ENCODE measurements around the gene GPT2.

DNA sequence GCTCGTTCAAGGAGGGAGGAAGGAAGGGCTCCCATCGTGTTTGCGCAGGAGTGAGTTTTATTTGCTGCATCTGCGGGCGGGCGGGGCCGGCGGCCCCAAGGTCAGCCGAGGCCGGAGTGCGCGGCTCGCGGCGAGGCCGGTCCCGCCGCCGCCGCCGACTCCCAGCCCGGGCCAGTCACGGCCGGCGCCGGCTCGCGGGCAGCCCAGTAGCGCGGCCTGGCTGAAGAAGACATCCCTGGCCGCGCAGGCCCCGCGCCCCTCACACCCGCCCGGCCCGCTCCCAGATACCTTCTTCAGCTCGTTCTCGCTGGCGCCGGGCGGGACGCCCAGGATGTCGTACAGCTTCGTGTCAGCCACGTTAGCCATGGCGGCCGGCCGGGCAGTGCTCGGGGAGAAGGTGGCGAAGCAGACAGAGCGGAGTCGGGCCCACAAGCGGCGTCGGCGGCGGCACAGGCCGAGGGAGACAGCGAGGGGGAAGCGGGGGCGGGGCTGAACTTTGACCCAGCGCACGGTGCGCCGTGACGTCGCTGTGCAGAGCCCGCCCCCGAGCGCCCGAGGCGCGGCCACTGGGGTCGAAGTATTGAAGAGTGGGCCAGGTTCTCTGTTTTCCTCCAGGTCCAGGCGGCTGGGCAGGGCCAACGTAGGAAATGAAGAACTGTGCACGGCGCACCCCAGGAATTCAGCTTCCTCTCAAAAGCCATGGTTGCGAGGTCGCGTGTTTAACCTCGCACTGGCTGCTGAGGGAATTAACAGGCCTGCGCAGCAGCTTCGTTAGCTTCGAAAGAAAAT is 89.2 kb downstream of the GPT2 start, which contains the start of gene DNAJA2:
- TF ChIP-seq, protein P1, sequence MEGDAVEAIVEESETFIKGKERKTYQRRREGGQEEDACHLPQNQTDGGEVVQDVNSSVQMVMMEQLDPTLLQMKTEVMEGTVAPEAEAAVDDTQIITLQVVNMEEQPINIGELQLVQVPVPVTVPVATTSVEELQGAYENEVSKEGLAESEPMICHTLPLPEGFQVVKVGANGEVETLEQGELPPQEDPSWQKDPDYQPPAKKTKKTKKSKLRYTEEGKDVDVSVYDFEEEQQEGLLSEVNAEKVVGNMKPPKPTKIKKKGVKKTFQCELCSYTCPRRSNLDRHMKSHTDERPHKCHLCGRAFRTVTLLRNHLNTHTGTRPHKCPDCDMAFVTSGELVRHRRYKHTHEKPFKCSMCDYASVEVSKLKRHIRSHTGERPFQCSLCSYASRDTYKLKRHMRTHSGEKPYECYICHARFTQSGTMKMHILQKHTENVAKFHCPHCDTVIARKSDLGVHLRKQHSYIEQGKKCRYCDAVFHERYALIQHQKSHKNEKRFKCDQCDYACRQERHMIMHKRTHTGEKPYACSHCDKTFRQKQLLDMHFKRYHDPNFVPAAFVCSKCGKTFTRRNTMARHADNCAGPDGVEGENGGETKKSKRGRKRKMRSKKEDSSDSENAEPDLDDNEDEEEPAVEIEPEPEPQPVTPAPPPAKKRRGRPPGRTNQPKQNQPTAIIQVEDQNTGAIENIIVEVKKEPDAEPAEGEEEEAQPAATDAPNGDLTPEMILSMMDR (IDR thresholded peaks at IDR 0.05): peak in 2 of 3 experiments; percentile 15 to 29
- TF ChIP-seq POLR2A (IDR thresholded peaks at IDR 0.05) (peak; percentile 52 to 65), POLR2AphosphoS5 (IDR thresholded peaks at IDR 0.05; ENCODE audit: insufficient read depth in 1 of 2, low read depth in 1 of 2) (peak; percentile 48 to 98)

Measured in vagina (tissue), 2 donors.